SIG-M5 (cell line): ENCODE measurements around the gene FMN2.
"Not testable (repeated sequence)": the region's sequence is repeated elsewhere in the genome, so short reads cannot be mapped to it uniquely, and the experiment has no call there.

Experiments used
- DNase-seq: peaks from one replicate; lab custom pipeline; 2025; lab: John Stamatoyannopoulos, UW

Gene FMN2

GRCh38 chr1:240254778-240255291, 163.2 kb downstream of the FMN2 start:
- DNase-seq, result no peak

GRCh38 chr1:240255922-240256321, 164.2 kb downstream of the FMN2 start:
- DNase-seq, result no peak

GRCh38 chr1:240256836-240257503, 165.3 kb downstream of the FMN2 start:
- DNase-seq, result no peak

- DNase-seq, result no peak
Measured at GRCh38 chr1:240258910-240259309, 167.2 kb downstream of the FMN2 start.

- not testable (repeated sequence) for DNase-seq
Measured at GRCh38 chr1:240264494-240264893, 172.8 kb downstream of the FMN2 start.

- DNase-seq, result no peak
Measured at GRCh38 chr1:240271081-240271480, 179.4 kb downstream of the FMN2 start.

GRCh38 chr1:240274569-240274968, 182.9 kb downstream of the FMN2 start:
- DNase-seq, result no peak

- DNase-seq, result not testable (repeated sequence)
Measured at GRCh38 chr1:240275219-240275618, 183.5 kb downstream of the FMN2 start.

- no peak for DNase-seq
Measured at GRCh38 chr1:240278082-240278481, 186.4 kb downstream of the FMN2 start.

GRCh38 chr1:240280560-240281322, 189.1 kb downstream of the FMN2 start:
- no peak for DNase-seq

- no peak for DNase-seq
Measured at GRCh38 chr1:240282061-240282830, 190.6 kb downstream of the FMN2 start.

- DNase-seq, result no peak
Measured at GRCh38 chr1:240284656-240285414, 193.2 kb downstream of the FMN2 start.

- DNase-seq, result no peak
Measured at GRCh38 chr1:240285540-240285939, 193.9 kb downstream of the FMN2 start.

- DNase-seq, result no peak
Measured at GRCh38 chr1:240287722-240288121, 196.0 kb downstream of the FMN2 start.

- DNase-seq, result no peak
Measured at GRCh38 chr1:240293706-240294105, 202.0 kb downstream of the FMN2 start.

- no peak for DNase-seq
Measured at GRCh38 chr1:240294566-240294965, 202.9 kb downstream of the FMN2 start.

GRCh38 chr1:240295811-240296210, 204.1 kb downstream of the FMN2 start:
- DNase-seq, result no peak

GRCh38 chr1:240304466-240304865, 212.8 kb downstream of the FMN2 start:
- no peak for DNase-seq

GRCh38 chr1:240306673-240307072, 215.0 kb downstream of the FMN2 start:
- DNase-seq, result no peak

GRCh38 chr1:240308096-240308495, 216.4 kb downstream of the FMN2 start:
- DNase-seq, result no peak

GRCh38 chr1:240309769-240310168, 218.1 kb downstream of the FMN2 start:
- DNase-seq, result no peak
